ENCODE data around the gene EXOC8. TPM values are rescaled to one million over a fixed set of nuclear protein-coding genes. Genes with fewer than 3 reads are reported as not detected.

Gene EXOC8
- polyA plus RNA-seq (2013, experiment 1 of 4): 8.4 TPM
- 8.6 TPM for polyA plus RNA-seq (2013, experiment 2 of 4)
- polyA plus RNA-seq (2013, experiment 3 of 4): 5.8 TPM
- 6.5 TPM for polyA plus RNA-seq (2013, experiment 4 of 4)

- Histone ChIP-seq H3K4me3 (ENCODE audit: insufficient read depth, low read depth, low read length) (peak within 1 kb of the TSS; percentile 76), H3K9me3 (ENCODE audit: control insufficient read depth, low read length) (no peaks in the 10 kb centered on the region), H3K4me1 (ENCODE audit: control insufficient read depth, insufficient read depth, low read length) (peaks cover 24% of the 10 kb centered on the region), H3K27me3 (ENCODE audit: control insufficient read depth, insufficient read depth, low read length, poor library complexity, severe bottlenecking) (no peaks in the 10 kb centered on the region), H3K27ac (ENCODE audit: insufficient read depth, low read depth, low read length, poor library complexity, severe bottlenecking) (peak within 1 kb of the TSS; percentile 80), H3K36me3 (ENCODE audit: control insufficient read depth, insufficient read depth, low read length) (peaks cover 3% of the 10 kb centered on the region)
- 0% methylated on average over 74 of the region's 74 CpGs for WGBS, 2 experiments
Observed at GRCh38 chr1:231337472-231338269, at the start of gene EXOC8. EXOC8 (minus strand) TSS chr1:231337852; CDS start chr1:231337745, 107 bp downstream.

- peaks cover 7% of the 10 kb centered on the region for H3K4me1 ChIP-seq (ENCODE audit: control insufficient read depth, insufficient read depth, low read length)
- H3K9me3 ChIP-seq (ENCODE audit: control insufficient read depth, low read length): no peaks in the 10 kb centered on the region
- H3K4me3 ChIP-seq (ENCODE audit: insufficient read depth, low read depth, low read length): no peak overlapping the region
Observed at GRCh38 chr1:231386466-231386865, 48.8 kb upstream of the EXOC8 start.

GRCh38 chr1:231385416-231385748 lies 47.7 kb upstream of the EXOC8 start:
- WGBS, 2 experiments: 89 to 95% methylated on average over 2 of the region's 2 CpGs
- peaks cover 7% of the 10 kb centered on the region for H3K4me1 ChIP-seq (ENCODE audit: control insufficient read depth, insufficient read depth, low read length)

More at GRCh38 chr1:231386466-231386865, 48.8 kb upstream of the EXOC8 start:
- H3K27ac ChIP-seq (ENCODE audit: insufficient read depth, low read depth, low read length, poor library complexity, severe bottlenecking): no peak overlapping the region
- H3K36me3 ChIP-seq (ENCODE audit: control insufficient read depth, insufficient read depth, low read length): no peaks in the 10 kb centered on the region
- no peaks in the 10 kb centered on the region for H3K27me3 ChIP-seq (ENCODE audit: control insufficient read depth, insufficient read depth, low read length, poor library complexity, severe bottlenecking)

GRCh38 chr1:231384696-231385415 lies 47.2 kb upstream of the EXOC8 start:
- Histone ChIP-seq H3K4me3 (ENCODE audit: insufficient read depth, low read depth, low read length) (no peak overlapping the region), H3K4me1 (ENCODE audit: control insufficient read depth, insufficient read depth, low read length) (peaks cover 7% of the 10 kb centered on the region), H3K27me3 (ENCODE audit: control insufficient read depth, insufficient read depth, low read length, poor library complexity, severe bottlenecking) (no peaks in the 10 kb centered on the region), H3K36me3 (ENCODE audit: control insufficient read depth, insufficient read depth, low read length) (no peaks in the 10 kb centered on the region), H3K27ac (ENCODE audit: insufficient read depth, low read depth, low read length, poor library complexity, severe bottlenecking) (no peak overlapping the region), H3K9me3 (ENCODE audit: control insufficient read depth, low read length) (no peaks in the 10 kb centered on the region)
- WGBS, 2 experiments: 92 to 97% methylated on average over 6 of the region's 6 CpGs

More at GRCh38 chr1:231385416-231385748, 47.7 kb upstream of the EXOC8 start:
- H3K36me3 ChIP-seq (ENCODE audit: control insufficient read depth, insufficient read depth, low read length): no peaks in the 10 kb centered on the region
- H3K9me3 ChIP-seq (ENCODE audit: control insufficient read depth, low read length): no peaks in the 10 kb centered on the region
- no peaks in the 10 kb centered on the region for H3K27me3 ChIP-seq (ENCODE audit: control insufficient read depth, insufficient read depth, low read length, poor library complexity, severe bottlenecking)
- no peak overlapping the region for H3K4me3 ChIP-seq (ENCODE audit: insufficient read depth, low read depth, low read length)
- no peak overlapping the region for H3K27ac ChIP-seq (ENCODE audit: insufficient read depth, low read depth, low read length, poor library complexity, severe bottlenecking)

GRCh38 chr1:231383159-231383860 lies 45.7 kb upstream of the EXOC8 start:
- Histone ChIP-seq H3K36me3 (ENCODE audit: control insufficient read depth, insufficient read depth, low read length) (no peaks in the 10 kb centered on the region), H3K9me3 (ENCODE audit: control insufficient read depth, low read length) (no peaks in the 10 kb centered on the region), H3K4me3 (ENCODE audit: insufficient read depth, low read depth, low read length) (no peak overlapping the region), H3K27ac (ENCODE audit: insufficient read depth, low read depth, low read length, poor library complexity, severe bottlenecking) (no peak overlapping the region), H3K4me1 (ENCODE audit: control insufficient read depth, insufficient read depth, low read length) (peaks cover 7% of the 10 kb centered on the region), H3K27me3 (ENCODE audit: control insufficient read depth, insufficient read depth, low read length, poor library complexity, severe bottlenecking) (no peaks in the 10 kb centered on the region)
- 86 to 87% methylated on average over 5 of the region's 5 CpGs for WGBS, 2 experiments

- WGBS, 2 experiments: 90 to 95% methylated on average over 3 of the region's 3 CpGs
- Histone ChIP-seq H3K27ac (ENCODE audit: insufficient read depth, low read depth, low read length, poor library complexity, severe bottlenecking) (no peak overlapping the region), H3K27me3 (ENCODE audit: control insufficient read depth, insufficient read depth, low read length, poor library complexity, severe bottlenecking) (no peaks in the 10 kb centered on the region), H3K9me3 (ENCODE audit: control insufficient read depth, low read length) (no peaks in the 10 kb centered on the region), H3K4me1 (ENCODE audit: control insufficient read depth, insufficient read depth, low read length) (peaks cover 7% of the 10 kb centered on the region), H3K36me3 (ENCODE audit: control insufficient read depth, insufficient read depth, low read length) (no peaks in the 10 kb centered on the region), H3K4me3 (ENCODE audit: insufficient read depth, low read depth, low read length) (no peak overlapping the region)
Observed at GRCh38 chr1:231382426-231382825, 44.8 kb upstream of the EXOC8 start.

GRCh38 chr1:231381729-231382128 lies 44.1 kb upstream of the EXOC8 start:
- H3K4me1 ChIP-seq (ENCODE audit: control insufficient read depth, insufficient read depth, low read length): peaks cover 7% of the 10 kb centered on the region
- 88 to 93% methylated on average over 2 of the region's 2 CpGs for WGBS, 2 experiments
- no peaks in the 10 kb centered on the region for H3K9me3 ChIP-seq (ENCODE audit: control insufficient read depth, low read length)
- no peak overlapping the region for H3K27ac ChIP-seq (ENCODE audit: insufficient read depth, low read depth, low read length, poor library complexity, severe bottlenecking)
- H3K27me3 ChIP-seq (ENCODE audit: control insufficient read depth, insufficient read depth, low read length, poor library complexity, severe bottlenecking): no peaks in the 10 kb centered on the region
- H3K4me3 ChIP-seq (ENCODE audit: insufficient read depth, low read depth, low read length): no peak overlapping the region
- H3K36me3 ChIP-seq (ENCODE audit: control insufficient read depth, insufficient read depth, low read length): no peaks in the 10 kb centered on the region

GRCh38 chr1:231376875-231377549 lies 39.4 kb upstream of the EXOC8 start:
- 92 to 94% methylated on average over 5 of the region's 5 CpGs for WGBS, 2 experiments

GRCh38 chr1:231376101-231376500 lies 38.4 kb upstream of the EXOC8 start:
- Histone ChIP-seq H3K9me3 (ENCODE audit: control insufficient read depth, low read length) (no peaks in the 10 kb centered on the region), H3K4me3 (ENCODE audit: insufficient read depth, low read depth, low read length) (no peak overlapping the region), H3K36me3 (ENCODE audit: control insufficient read depth, insufficient read depth, low read length) (no peaks in the 10 kb centered on the region), H3K27ac (ENCODE audit: insufficient read depth, low read depth, low read length, poor library complexity, severe bottlenecking) (no peak overlapping the region), H3K4me1 (ENCODE audit: control insufficient read depth, insufficient read depth, low read length) (no peaks in the 10 kb centered on the region), H3K27me3 (ENCODE audit: control insufficient read depth, insufficient read depth, low read length, poor library complexity, severe bottlenecking) (no peaks in the 10 kb centered on the region)
- 90 to 91% methylated on average over 3 of the region's 4 CpGs for WGBS, 2 experiments

More at GRCh38 chr1:231376875-231377549, 39.4 kb upstream of the EXOC8 start:
- Histone ChIP-seq H3K27me3 (ENCODE audit: control insufficient read depth, insufficient read depth, low read length, poor library complexity, severe bottlenecking) (no peaks in the 10 kb centered on the region), H3K27ac (ENCODE audit: insufficient read depth, low read depth, low read length, poor library complexity, severe bottlenecking) (no peak overlapping the region), H3K36me3 (ENCODE audit: control insufficient read depth, insufficient read depth, low read length) (no peaks in the 10 kb centered on the region), H3K9me3 (ENCODE audit: control insufficient read depth, low read length) (no peaks in the 10 kb centered on the region), H3K4me1 (ENCODE audit: control insufficient read depth, insufficient read depth, low read length) (no peaks in the 10 kb centered on the region), H3K4me3 (ENCODE audit: insufficient read depth, low read depth, low read length) (no peak overlapping the region)
